Uterus (tissue), 2 donors: ENCODE results near the gene STMND1.

Experiments used
- POLR2A ChIP-seq, 2 donors: fragments of 450-650 bp; IDR thresholded peaks; one replicate each; pipeline ENCODE4 v1.6.1; 2016; ENCODE audit warnings: antibody characterized with exemption in 2 of 2, mild to moderate bottlenecking in 1 of 2, moderate library complexity in 1 of 2
- TF ChIP-seq, protein P1 (sequence below), 4 experiments: fragments of 200-600 bp in 2 of 4; fragments of 450-650 bp in 2 of 4; sonication (generic) in 2 of 4; IDR thresholded peaks; one replicate each; pipeline ENCODE4 v1.5.1; 2016 to 2019; ENCODE audit warnings: antibody characterized with exemption in 4 of 4, mild to moderate bottlenecking in 2 of 4, moderate library complexity in 1 of 4

DNA sequence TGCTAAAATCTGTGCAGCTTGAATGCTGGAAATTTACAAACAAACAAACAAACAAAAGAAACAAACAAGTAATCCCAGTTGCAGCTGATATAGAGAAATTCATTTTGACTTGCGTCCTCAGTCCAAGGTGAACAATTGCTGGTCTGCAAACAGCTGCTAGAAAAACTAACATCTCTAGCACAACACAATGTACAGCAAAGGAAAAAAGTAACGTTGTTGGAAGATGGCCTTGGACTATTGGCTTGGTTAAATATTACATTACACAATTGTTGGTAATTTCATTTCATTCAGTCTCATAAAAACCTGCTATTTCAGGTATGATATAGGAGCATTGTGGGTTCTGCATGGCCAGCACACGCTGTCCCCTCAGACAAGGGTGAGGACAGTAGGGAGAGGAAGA, 50.0 kb downstream of the STMND1 start:
- TF ChIP-seq, protein P1, sequence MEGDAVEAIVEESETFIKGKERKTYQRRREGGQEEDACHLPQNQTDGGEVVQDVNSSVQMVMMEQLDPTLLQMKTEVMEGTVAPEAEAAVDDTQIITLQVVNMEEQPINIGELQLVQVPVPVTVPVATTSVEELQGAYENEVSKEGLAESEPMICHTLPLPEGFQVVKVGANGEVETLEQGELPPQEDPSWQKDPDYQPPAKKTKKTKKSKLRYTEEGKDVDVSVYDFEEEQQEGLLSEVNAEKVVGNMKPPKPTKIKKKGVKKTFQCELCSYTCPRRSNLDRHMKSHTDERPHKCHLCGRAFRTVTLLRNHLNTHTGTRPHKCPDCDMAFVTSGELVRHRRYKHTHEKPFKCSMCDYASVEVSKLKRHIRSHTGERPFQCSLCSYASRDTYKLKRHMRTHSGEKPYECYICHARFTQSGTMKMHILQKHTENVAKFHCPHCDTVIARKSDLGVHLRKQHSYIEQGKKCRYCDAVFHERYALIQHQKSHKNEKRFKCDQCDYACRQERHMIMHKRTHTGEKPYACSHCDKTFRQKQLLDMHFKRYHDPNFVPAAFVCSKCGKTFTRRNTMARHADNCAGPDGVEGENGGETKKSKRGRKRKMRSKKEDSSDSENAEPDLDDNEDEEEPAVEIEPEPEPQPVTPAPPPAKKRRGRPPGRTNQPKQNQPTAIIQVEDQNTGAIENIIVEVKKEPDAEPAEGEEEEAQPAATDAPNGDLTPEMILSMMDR (IDR thresholded peaks at IDR 0.05): no peak
- no peak for TF ChIP-seq POLR2A (IDR thresholded peaks at IDR 0.05)
